ENCODE data around the gene MAP3K4. TPM values are rescaled to one million over a fixed set of nuclear protein-coding genes. Genes with fewer than 3 reads are reported as not detected.

MAP3K4 gene
- total RNA-seq, 1 experiment from 2014 or later: 29.9 TPM

- no peak overlapping the region for H3K4me3 ChIP-seq (ENCODE audit: low read length)
- no peak overlapping the region for H3K9ac ChIP-seq (ENCODE audit: low read length)
- H3K4me1 ChIP-seq (ENCODE audit: low read length): no peaks in the 10 kb centered on the region
- H3K27me3 ChIP-seq (ENCODE audit: low read length): no peaks in the 10 kb centered on the region
- no peaks in the 10 kb centered on the region for H3K9me2 ChIP-seq (replicated peaks; ENCODE audit: insufficient read depth, low read length)
- no peaks in the 10 kb centered on the region for H3K9me3 ChIP-seq (ENCODE audit: low read length)
- no peaks in the 10 kb centered on the region for H3K79me2 ChIP-seq (ENCODE audit: low read length)
- H4K20me1 ChIP-seq (ENCODE audit: insufficient read depth, low read depth, low read length): no peaks in the 10 kb centered on the region
- no peak for DNase-seq
- no peak overlapping the region for H3K4me2 ChIP-seq (ENCODE audit: low read depth, low read length, poor library complexity, severe bottlenecking)
- peaks cover 8% of the 10 kb centered on the region; the same call in 1 of the 2 replicates for H3K36me3 ChIP-seq (ENCODE audit: insufficient read depth, low read length)
- H2AFZ ChIP-seq (ENCODE audit: low read length): no peak overlapping the region
- H3K27ac ChIP-seq (ENCODE audit: low read length): no peak overlapping the region
Measured at GRCh38 chr6:161107779-161108730, 116.5 kb downstream of the MAP3K4 start.

DNA sequence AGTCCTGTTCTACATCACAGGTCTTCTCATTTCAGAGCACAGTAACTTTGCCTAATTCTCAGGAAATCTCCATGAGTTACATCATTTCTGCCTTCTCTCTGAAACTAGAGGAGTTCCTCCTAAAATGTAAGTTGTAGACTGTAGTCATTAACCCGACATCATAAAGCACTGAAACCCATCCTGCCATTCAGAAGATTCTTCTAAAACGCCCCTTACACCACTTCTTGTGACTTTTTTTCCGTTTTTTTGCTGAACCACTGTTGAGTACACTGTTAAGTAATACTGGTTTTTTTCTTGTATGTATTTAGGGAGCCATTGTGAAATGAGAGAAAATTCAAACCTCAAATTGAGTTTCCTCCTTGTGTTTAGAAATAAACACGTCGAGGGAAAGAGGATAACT lies 117.3 kb downstream of the MAP3K4 start:
- H3K4me3 ChIP-seq (ENCODE audit: low read length): no peak overlapping the region
- no peaks in the 10 kb centered on the region for H4K20me1 ChIP-seq (ENCODE audit: insufficient read depth, low read depth, low read length)
- H2AFZ ChIP-seq (ENCODE audit: low read length): no peak overlapping the region
- no peak overlapping the region for H3K9ac ChIP-seq (ENCODE audit: low read length)
- no peaks in the 10 kb centered on the region for H3K79me2 ChIP-seq (ENCODE audit: low read length)
- H3K9me2 ChIP-seq (replicated peaks; ENCODE audit: insufficient read depth, low read length): no peaks in the 10 kb centered on the region
- H3K9me3 ChIP-seq (ENCODE audit: low read length): no peaks in the 10 kb centered on the region
- H3K4me2 ChIP-seq (ENCODE audit: low read depth, low read length, poor library complexity, severe bottlenecking): no peak overlapping the region
- no peak overlapping the region for H3K27ac ChIP-seq (ENCODE audit: low read length)
- H3K27me3 ChIP-seq (ENCODE audit: low read length): no peaks in the 10 kb centered on the region
- no peaks in the 10 kb centered on the region for H3K4me1 ChIP-seq (ENCODE audit: low read length)
- peaks cover 10% of the 10 kb centered on the region; the same call in 1 of the 2 replicates for H3K36me3 ChIP-seq (ENCODE audit: insufficient read depth, low read length)
- no peak for DNase-seq

GRCh38 chr6:161109366-161109765 lies 117.8 kb downstream of the MAP3K4 start:
- no peaks in the 10 kb centered on the region for H3K9me2 ChIP-seq (replicated peaks; ENCODE audit: insufficient read depth, low read length)
- no peaks in the 10 kb centered on the region for H3K79me2 ChIP-seq (ENCODE audit: low read length)
- DNase-seq: no peak
- H2AFZ ChIP-seq (ENCODE audit: low read length): no peak overlapping the region
- no peaks in the 10 kb centered on the region for H3K4me1 ChIP-seq (ENCODE audit: low read length)
- no peak overlapping the region for H3K27ac ChIP-seq (ENCODE audit: low read length)
- H3K36me3 ChIP-seq (ENCODE audit: insufficient read depth, low read length): peaks cover 14% of the 10 kb centered on the region; the same call in 1 of the 2 replicates
- no peak overlapping the region for H3K4me3 ChIP-seq (ENCODE audit: low read length)
- no peak overlapping the region for H3K4me2 ChIP-seq (ENCODE audit: low read depth, low read length, poor library complexity, severe bottlenecking)
- no peaks in the 10 kb centered on the region for H3K27me3 ChIP-seq (ENCODE audit: low read length)
- H4K20me1 ChIP-seq (ENCODE audit: insufficient read depth, low read depth, low read length): no peaks in the 10 kb centered on the region
- H3K9ac ChIP-seq (ENCODE audit: low read length): no peak overlapping the region
- no peaks in the 10 kb centered on the region for H3K9me3 ChIP-seq (ENCODE audit: low read length)

DNA sequence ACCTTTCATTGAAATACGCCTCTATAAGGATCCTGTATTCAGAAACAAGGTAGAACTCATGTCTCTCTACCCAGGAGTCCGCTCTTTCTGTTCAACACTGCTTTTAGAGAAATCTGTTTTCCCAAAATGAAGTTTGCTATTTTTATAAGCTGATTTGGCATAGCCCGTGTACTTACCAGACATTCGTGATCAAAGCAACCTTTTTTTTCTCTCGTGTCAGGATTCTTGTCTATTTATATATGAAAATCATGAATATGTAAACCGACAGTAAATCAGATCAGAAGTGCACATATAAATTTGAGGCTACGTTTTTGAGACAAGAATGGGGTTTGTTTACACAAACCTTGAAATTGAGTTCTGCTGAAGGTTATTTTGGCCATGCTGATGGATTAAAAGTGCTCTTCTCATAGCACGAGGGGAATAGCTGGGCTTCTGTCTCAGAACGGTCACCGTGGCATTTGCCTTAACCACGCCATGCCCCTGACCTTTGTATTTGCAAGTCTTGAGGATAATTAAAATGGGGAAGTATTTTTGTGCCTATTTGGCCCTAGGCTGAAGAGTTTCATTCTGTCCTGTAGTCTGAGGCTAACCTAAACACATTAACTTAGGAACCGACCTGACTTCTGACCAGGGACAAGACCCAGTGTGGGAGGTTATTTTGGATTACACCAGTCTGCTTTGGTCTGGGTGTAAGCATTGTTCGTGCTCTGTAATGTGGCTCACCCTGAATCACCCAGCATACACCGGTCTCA lies 118.6 kb downstream of the MAP3K4 start:
- Histone ChIP-seq H3K4me2 (ENCODE audit: low read depth, low read length, poor library complexity, severe bottlenecking) (no peak overlapping the region), H2AFZ (ENCODE audit: low read length) (no peak overlapping the region), H3K9me2 (replicated peaks; ENCODE audit: insufficient read depth, low read length) (no peaks in the 10 kb centered on the region), H3K27ac (ENCODE audit: low read length) (no peak overlapping the region), H3K9ac (ENCODE audit: low read length) (no peak overlapping the region), H3K9me3 (ENCODE audit: low read length) (no peaks in the 10 kb centered on the region), H3K4me1 (ENCODE audit: low read length) (no peaks in the 10 kb centered on the region), H4K20me1 (ENCODE audit: insufficient read depth, low read depth, low read length) (no peaks in the 10 kb centered on the region), H3K27me3 (ENCODE audit: low read length) (no peaks in the 10 kb centered on the region), H3K36me3 (ENCODE audit: insufficient read depth, low read length) (peaks cover 14% of the 10 kb centered on the region; the same call in 1 of the 2 replicates), H3K4me3 (ENCODE audit: low read length) (no peak overlapping the region), H3K79me2 (ENCODE audit: low read length) (no peaks in the 10 kb centered on the region)
- no peak for DNase-seq

DNA sequence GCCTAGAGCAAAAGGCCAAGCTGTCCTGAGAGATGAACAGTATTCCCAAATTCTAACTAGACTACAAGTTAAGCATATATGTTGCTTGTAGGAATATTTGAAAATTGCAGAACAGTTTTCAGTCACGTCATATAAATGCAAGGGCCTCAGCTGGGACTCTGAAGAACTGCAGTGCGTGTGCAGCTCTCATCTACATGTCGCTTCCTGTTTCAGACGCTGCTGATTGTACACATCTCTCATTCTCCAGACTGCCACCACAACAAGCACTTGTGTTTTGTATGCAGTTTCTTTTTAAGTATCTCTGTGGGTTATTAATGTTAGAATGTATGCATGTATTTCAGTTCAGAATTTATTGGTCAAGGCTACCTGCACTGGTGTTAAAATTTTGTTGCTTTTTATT lies 119.7 kb downstream of the MAP3K4 start:
- Histone ChIP-seq H3K79me2 (ENCODE audit: low read length) (no peaks in the 10 kb centered on the region), H4K20me1 (ENCODE audit: insufficient read depth, low read depth, low read length) (no peaks in the 10 kb centered on the region), H3K27me3 (ENCODE audit: low read length) (no peaks in the 10 kb centered on the region), H3K4me1 (ENCODE audit: low read length) (no peaks in the 10 kb centered on the region), H3K9ac (ENCODE audit: low read length) (no peak overlapping the region), H3K9me3 (ENCODE audit: low read length) (no peaks in the 10 kb centered on the region), H3K27ac (ENCODE audit: low read length) (no peak overlapping the region), H3K9me2 (replicated peaks; ENCODE audit: insufficient read depth, low read length) (no peaks in the 10 kb centered on the region), H3K36me3 (ENCODE audit: insufficient read depth, low read length) (peaks cover 14% of the 10 kb centered on the region; the same call in 1 of the 2 replicates), H2AFZ (ENCODE audit: low read length) (no peak overlapping the region), H3K4me2 (ENCODE audit: low read depth, low read length, poor library complexity, severe bottlenecking) (no peak overlapping the region), H3K4me3 (ENCODE audit: low read length) (no peak overlapping the region)
- no peak for DNase-seq

DNA sequence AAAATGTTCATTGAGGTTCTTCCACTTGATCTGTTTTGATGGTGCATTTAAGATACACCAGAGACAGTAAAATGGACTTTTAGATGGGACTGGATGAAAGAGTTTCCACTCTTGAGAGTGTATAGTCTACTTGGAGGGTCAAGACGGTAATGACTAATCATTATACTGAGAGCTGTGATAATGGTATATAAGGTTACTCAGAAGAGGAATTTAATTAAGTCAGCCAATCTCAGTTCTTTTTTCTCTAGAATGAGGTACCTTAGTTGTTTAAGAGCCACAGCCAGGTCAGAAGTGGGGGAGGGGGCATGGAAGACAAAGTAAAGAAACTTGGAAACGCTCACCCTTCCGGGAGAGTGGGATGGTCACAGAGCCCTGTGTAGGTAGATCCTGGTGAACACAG lies 123.9 kb downstream of the MAP3K4 start:
- Histone ChIP-seq H3K4me1 (ENCODE audit: low read length) (no peaks in the 10 kb centered on the region), H3K4me3 (ENCODE audit: low read length) (no peak overlapping the region), H3K9ac (ENCODE audit: low read length) (no peak overlapping the region), H3K9me2 (replicated peaks; ENCODE audit: insufficient read depth, low read length) (no peaks in the 10 kb centered on the region), H3K36me3 (ENCODE audit: insufficient read depth, low read length) (peaks cover 15% of the 10 kb centered on the region; the same call in 1 of the 2 replicates), H3K27me3 (ENCODE audit: low read length) (no peaks in the 10 kb centered on the region), H3K9me3 (ENCODE audit: low read length) (peaks cover 3% of the 10 kb centered on the region; the same call in 1 of the 2 replicates), H3K27ac (ENCODE audit: low read length) (no peak overlapping the region), H3K79me2 (ENCODE audit: low read length) (no peaks in the 10 kb centered on the region), H4K20me1 (ENCODE audit: insufficient read depth, low read depth, low read length) (no peaks in the 10 kb centered on the region), H3K4me2 (ENCODE audit: low read depth, low read length, poor library complexity, severe bottlenecking) (no peak overlapping the region), H2AFZ (ENCODE audit: low read length) (no peak overlapping the region)
- no peak for DNase-seq

- Histone ChIP-seq H4K20me1 (ENCODE audit: insufficient read depth, low read depth, low read length) (no peaks in the 10 kb centered on the region), H3K9me2 (replicated peaks; ENCODE audit: insufficient read depth, low read length) (no peaks in the 10 kb centered on the region), H2AFZ (ENCODE audit: low read length) (no peak overlapping the region), H3K9ac (ENCODE audit: low read length) (no peak overlapping the region), H3K79me2 (ENCODE audit: low read length) (no peaks in the 10 kb centered on the region), H3K4me1 (ENCODE audit: low read length) (no peaks in the 10 kb centered on the region), H3K9me3 (ENCODE audit: low read length) (peaks cover 3% of the 10 kb centered on the region; the same call in 1 of the 2 replicates), H3K4me2 (ENCODE audit: low read depth, low read length, poor library complexity, severe bottlenecking) (no peak overlapping the region), H3K27me3 (ENCODE audit: low read length) (no peaks in the 10 kb centered on the region), H3K27ac (ENCODE audit: low read length) (no peak overlapping the region), H3K36me3 (ENCODE audit: insufficient read depth, low read length) (peaks cover 17% of the 10 kb centered on the region; the same call in 1 of the 2 replicates), H3K4me3 (ENCODE audit: low read length) (no peak overlapping the region)
- DNase-seq: no peak
Measured at GRCh38 chr6:161116554-161116953, 125.0 kb downstream of the MAP3K4 start.

GRCh38 chr6:161117308-161117707 lies 125.7 kb downstream of the MAP3K4 start:
- peaks cover 17% of the 10 kb centered on the region; the same call in 1 of the 2 replicates for H3K36me3 ChIP-seq (ENCODE audit: insufficient read depth, low read length)

More at GRCh38 chr6:161117308-161117707, 125.7 kb downstream of the MAP3K4 start:
- Histone ChIP-seq H2AFZ (ENCODE audit: low read length) (no peak overlapping the region), H3K27ac (ENCODE audit: low read length) (no peak overlapping the region), H3K9me3 (ENCODE audit: low read length) (peaks cover 3% of the 10 kb centered on the region; the same call in 1 of the 2 replicates), H3K9ac (ENCODE audit: low read length) (no peak overlapping the region), H3K4me2 (ENCODE audit: low read depth, low read length, poor library complexity, severe bottlenecking) (no peak overlapping the region), H3K4me1 (ENCODE audit: low read length) (no peaks in the 10 kb centered on the region), H3K27me3 (ENCODE audit: low read length) (no peaks in the 10 kb centered on the region), H3K4me3 (ENCODE audit: low read length) (no peak overlapping the region), H3K79me2 (ENCODE audit: low read length) (no peaks in the 10 kb centered on the region), H3K9me2 (replicated peaks; ENCODE audit: insufficient read depth, low read length) (no peaks in the 10 kb centered on the region), H4K20me1 (ENCODE audit: insufficient read depth, low read depth, low read length) (no peaks in the 10 kb centered on the region)
- DNase-seq: no peak
